ENCODE measurements around the gene MIB1.

DNA sequence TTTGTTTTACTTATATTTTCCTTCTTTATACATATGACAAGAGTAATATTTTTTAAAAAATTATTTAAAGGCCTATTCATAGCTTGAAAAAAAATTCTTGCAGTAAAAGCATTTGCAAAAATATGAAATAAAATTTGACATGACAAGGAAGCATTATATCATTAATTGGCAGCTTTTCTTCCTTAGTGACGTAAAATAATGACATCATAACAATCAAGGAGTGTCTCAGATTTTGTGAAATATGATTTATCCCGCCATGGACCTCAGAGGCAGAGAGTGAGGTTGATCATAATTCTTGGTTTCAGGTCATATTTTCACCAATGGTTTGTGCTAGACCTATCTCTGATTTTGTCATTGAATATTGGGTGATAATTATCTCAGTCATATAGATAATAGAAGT is 176.0 kb downstream of the MIB1 start:
- no peak for TF ChIP-seq POLR2A (IDR thresholded peaks at IDR 0.05)
- TF ChIP-seq, protein P1, sequence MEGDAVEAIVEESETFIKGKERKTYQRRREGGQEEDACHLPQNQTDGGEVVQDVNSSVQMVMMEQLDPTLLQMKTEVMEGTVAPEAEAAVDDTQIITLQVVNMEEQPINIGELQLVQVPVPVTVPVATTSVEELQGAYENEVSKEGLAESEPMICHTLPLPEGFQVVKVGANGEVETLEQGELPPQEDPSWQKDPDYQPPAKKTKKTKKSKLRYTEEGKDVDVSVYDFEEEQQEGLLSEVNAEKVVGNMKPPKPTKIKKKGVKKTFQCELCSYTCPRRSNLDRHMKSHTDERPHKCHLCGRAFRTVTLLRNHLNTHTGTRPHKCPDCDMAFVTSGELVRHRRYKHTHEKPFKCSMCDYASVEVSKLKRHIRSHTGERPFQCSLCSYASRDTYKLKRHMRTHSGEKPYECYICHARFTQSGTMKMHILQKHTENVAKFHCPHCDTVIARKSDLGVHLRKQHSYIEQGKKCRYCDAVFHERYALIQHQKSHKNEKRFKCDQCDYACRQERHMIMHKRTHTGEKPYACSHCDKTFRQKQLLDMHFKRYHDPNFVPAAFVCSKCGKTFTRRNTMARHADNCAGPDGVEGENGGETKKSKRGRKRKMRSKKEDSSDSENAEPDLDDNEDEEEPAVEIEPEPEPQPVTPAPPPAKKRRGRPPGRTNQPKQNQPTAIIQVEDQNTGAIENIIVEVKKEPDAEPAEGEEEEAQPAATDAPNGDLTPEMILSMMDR (IDR thresholded peaks at IDR 0.05) = no peak
